Body of pancreas (tissue), 4 donors: ENCODE results near the gene SLX4. TPM values are rescaled to one million over a fixed set of nuclear protein-coding genes. Genes with fewer than 3 reads are reported as not detected.

Experiments used
- ATAC-seq: fragments of 150-250 bp; one replicate; pipeline ENCODE4 v1.9.1; 2016
- DNase-seq, 4 donors: peaks; one replicate each; pipeline ENCODE4 v3.0.0-alpha.2; 2019
- H3K27ac ChIP-seq, 4 donors: fragments of 200-600 bp; sonication (generic); 1 replicate in 3 of 4; 2 replicates in 1 of 4; pipeline versions ENCODE4 v1.5.1 to v1.6.1; 2016 to 2019; ENCODE audit warnings: mild to moderate bottlenecking in 1 of 4, mixed read lengths in 1 of 4, moderate library complexity in 1 of 4
- H3K27me3 ChIP-seq, 2 donors: fragments of 200-600 bp; sonication (generic); one replicate each; pipeline ENCODE4 v1.6.0; 2016; ENCODE audit warnings: mild to moderate bottlenecking in 1 of 2
- H3K36me3 ChIP-seq, 2 donors: fragments of 200-600 bp; sonication (generic); replicated peaks in 1 of 2; 2 replicates each; pipeline ENCODE4 v1.5.1; 2016; ENCODE audit warnings: low read depth in 2 of 2; ENCODE audit not compliant: insufficient read depth in 1 of 2
- H3K4me1 ChIP-seq: fragments of 200-600 bp; sonication (generic); one replicate; pipeline ENCODE4 v1.6.0; 2016
- H3K4me3 ChIP-seq, 2 donors: fragments of 200-600 bp; sonication (generic); 1 replicate in 1 of 2; 2 replicates in 1 of 2; pipeline ENCODE4 v1.5.1; 2016 to 2019
- H3K9me3 ChIP-seq, 3 donors: fragments of 200-600 bp; sonication (generic); 1 replicate in 2 of 3; 2 replicates in 1 of 3; pipeline ENCODE4 v1.5.1; 2016
- POLR2A ChIP-seq, 3 donors: fragments of 450-650 bp; IDR thresholded peaks; one replicate each; pipeline ENCODE4 v1.6.1; 2016; ENCODE audit warnings: antibody characterized with exemption in 3 of 3, mild to moderate bottlenecking in 2 of 3
- WGBS, 2 donors: methylation state at CpG; one replicate each; pipeline ENCODE4 v1.1.5; 2017; 5-methylcytosine and 5-hydroxymethylcytosine counted together
- intact Hi-C: fragments of 100-400 bp; cut with DNase I; formaldehyde crosslinking; loops from one replicate; pipeline ENCODE4 v1.15.1; 2023
- total RNA-seq, 2 donors: library from RNA; depleted of rRNA; stranded (reverse); fragments of >200 nt; gene quantifications; one replicate each; pipeline ENCODE4 v1.1.0, GENCODE V29; 2016
- TF ChIP-seq, protein P1 (sequence below), 7 experiments: fragments of 450-650 bp in 4 of 7; fragments of 200-600 bp in 3 of 7; sonication (generic) in 3 of 7; IDR thresholded peaks; one replicate each; pipeline ENCODE4 v1.5.1; 2016 to 2019; ENCODE audit warnings: antibody characterized with exemption in 7 of 7

The SLX4 gene, protein sequence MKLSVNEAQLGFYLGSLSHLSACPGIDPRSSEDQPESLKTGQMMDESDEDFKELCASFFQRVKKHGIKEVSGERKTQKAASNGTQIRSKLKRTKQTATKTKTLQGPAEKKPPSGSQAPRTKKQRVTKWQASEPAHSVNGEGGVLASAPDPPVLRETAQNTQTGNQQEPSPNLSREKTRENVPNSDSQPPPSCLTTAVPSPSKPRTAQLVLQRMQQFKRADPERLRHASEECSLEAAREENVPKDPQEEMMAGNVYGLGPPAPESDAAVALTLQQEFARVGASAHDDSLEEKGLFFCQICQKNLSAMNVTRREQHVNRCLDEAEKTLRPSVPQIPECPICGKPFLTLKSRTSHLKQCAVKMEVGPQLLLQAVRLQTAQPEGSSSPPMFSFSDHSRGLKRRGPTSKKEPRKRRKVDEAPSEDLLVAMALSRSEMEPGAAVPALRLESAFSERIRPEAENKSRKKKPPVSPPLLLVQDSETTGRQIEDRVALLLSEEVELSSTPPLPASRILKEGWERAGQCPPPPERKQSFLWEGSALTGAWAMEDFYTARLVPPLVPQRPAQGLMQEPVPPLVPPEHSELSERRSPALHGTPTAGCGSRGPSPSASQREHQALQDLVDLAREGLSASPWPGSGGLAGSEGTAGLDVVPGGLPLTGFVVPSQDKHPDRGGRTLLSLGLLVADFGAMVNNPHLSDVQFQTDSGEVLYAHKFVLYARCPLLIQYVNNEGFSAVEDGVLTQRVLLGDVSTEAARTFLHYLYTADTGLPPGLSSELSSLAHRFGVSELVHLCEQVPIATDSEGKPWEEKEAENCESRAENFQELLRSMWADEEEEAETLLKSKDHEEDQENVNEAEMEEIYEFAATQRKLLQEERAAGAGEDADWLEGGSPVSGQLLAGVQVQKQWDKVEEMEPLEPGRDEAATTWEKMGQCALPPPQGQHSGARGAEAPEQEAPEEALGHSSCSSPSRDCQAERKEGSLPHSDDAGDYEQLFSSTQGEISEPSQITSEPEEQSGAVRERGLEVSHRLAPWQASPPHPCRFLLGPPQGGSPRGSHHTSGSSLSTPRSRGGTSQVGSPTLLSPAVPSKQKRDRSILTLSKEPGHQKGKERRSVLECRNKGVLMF (N-terminal part only)
- 1 to 10 TPM; 3.6 to 4.2 TPM for total RNA-seq

DNA sequence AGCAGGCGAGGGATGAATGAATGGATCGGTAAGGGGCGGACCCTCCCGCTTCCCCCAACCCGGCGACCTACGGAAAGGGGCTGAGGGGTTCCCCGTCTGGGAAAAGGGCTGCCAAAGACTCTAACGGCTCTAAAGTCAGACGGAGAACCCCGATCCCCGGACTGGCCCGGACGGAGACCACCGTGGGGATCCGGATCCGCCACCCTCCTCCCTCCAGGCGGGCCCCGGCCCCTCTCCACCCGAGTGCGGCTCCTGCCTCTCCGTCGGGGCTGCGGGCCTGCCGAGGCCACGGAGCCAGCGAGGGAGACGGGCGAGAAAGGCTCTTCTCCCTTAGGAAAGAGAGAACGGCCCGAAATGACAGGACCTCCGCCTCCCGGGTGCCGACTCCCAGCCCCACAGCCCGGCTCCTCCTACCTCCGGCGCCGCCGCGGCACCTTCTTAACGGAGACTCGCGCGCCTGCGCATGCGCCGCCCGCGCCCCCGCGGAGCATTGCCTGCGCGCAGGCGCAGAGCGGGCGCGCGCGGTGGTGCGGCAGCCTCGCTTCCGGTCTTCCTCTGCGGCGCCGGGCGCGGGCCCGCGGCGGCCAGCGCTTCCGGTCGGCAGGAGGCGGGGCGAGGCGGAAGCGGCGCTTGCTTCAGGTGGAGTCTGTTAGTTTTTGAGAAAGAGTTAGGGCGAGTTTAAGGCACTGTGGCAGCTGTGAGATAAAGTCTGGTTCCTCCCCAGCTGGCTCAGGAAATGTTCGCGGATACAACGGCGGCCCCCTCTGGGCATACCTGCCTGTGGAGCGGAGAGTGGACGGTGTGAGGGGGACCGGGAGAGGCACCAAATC lies at the start of gene SLX4:
TSS of gene SLX4 (minus strand) at position 461 of the 830 bp plus-strand sequence. CDS start 2,642 bp downstream, outside the sequence.
- intact Hi-C loops: no loop called here
- WGBS, 2 donors: 0% methylated on average over 4 to 68 of the region's 86 CpGs
- peak; percentile 12 to 68 (median 67) for TF ChIP-seq POLR2A (IDR thresholded peaks at IDR 0.05)
- TF ChIP-seq, protein P1, sequence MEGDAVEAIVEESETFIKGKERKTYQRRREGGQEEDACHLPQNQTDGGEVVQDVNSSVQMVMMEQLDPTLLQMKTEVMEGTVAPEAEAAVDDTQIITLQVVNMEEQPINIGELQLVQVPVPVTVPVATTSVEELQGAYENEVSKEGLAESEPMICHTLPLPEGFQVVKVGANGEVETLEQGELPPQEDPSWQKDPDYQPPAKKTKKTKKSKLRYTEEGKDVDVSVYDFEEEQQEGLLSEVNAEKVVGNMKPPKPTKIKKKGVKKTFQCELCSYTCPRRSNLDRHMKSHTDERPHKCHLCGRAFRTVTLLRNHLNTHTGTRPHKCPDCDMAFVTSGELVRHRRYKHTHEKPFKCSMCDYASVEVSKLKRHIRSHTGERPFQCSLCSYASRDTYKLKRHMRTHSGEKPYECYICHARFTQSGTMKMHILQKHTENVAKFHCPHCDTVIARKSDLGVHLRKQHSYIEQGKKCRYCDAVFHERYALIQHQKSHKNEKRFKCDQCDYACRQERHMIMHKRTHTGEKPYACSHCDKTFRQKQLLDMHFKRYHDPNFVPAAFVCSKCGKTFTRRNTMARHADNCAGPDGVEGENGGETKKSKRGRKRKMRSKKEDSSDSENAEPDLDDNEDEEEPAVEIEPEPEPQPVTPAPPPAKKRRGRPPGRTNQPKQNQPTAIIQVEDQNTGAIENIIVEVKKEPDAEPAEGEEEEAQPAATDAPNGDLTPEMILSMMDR (IDR thresholded peaks at IDR 0.05): peak in 3 of 7 experiments; percentile 1 to 41 (median 24)

DNA sequence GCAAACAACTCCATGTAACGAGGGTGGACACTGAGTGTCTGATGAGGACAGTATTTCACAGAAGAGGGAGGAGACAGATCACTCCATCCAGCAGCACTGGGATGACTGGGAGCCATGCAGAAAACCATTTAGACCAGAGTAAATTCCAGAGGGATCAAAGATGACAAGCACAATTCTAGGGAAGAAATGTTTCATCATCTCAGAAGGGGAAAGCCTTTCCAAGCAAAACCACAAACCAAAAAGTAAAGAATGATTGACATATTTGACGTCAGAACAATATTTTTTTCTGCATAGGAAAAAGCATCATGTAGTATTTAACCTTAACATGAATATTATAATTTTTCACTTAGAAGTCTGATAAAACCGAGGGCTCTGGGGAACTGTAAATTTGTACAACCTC lies 47.8 kb upstream of the SLX4 start:
- DNase-seq: no peak
- ATAC-seq: no peak
- 54 to 70% methylated on average over 3 of the region's 3 CpGs for WGBS, 2 donors
- H3K4me3 ChIP-seq: no peak overlapping the region
- H3K27ac ChIP-seq: no peak overlapping the region
- peaks cover 32% of the 10 kb centered on the region for H3K4me1 ChIP-seq
- no peaks in the 10 kb centered on the region for H3K27me3 ChIP-seq
- peaks cover 21 to 25% of the 10 kb centered on the region in 2 donors for H3K36me3 ChIP-seq
- intact Hi-C loops: no loop called here
- no peak for TF ChIP-seq POLR2A (IDR thresholded peaks at IDR 0.05)
- TF ChIP-seq, protein P1 (IDR thresholded peaks at IDR 0.05): no peak
- no peaks in the 10 kb centered on the region for H3K9me3 ChIP-seq

More for the DNA sequence above, at the start of gene SLX4:
- no peaks in the 10 kb centered on the region for H3K27me3 ChIP-seq
- peak within 1 kb of the TSS; percentile 83 to 90 for H3K4me3 ChIP-seq
- ATAC-seq (peak; percentile 96), DNase-seq (peak; percentile 92 to 95 (median 92))
- H3K9me3 ChIP-seq: no peaks in the 10 kb centered on the region
- H3K36me3 ChIP-seq: no peaks in the 10 kb centered on the region
- H3K4me1 ChIP-seq: peaks cover 28% of the 10 kb centered on the region
- peak within 1 kb of the TSS in 3 of 4 donors; percentile 47 to 79 (median 75) for H3K27ac ChIP-seq

DNA sequence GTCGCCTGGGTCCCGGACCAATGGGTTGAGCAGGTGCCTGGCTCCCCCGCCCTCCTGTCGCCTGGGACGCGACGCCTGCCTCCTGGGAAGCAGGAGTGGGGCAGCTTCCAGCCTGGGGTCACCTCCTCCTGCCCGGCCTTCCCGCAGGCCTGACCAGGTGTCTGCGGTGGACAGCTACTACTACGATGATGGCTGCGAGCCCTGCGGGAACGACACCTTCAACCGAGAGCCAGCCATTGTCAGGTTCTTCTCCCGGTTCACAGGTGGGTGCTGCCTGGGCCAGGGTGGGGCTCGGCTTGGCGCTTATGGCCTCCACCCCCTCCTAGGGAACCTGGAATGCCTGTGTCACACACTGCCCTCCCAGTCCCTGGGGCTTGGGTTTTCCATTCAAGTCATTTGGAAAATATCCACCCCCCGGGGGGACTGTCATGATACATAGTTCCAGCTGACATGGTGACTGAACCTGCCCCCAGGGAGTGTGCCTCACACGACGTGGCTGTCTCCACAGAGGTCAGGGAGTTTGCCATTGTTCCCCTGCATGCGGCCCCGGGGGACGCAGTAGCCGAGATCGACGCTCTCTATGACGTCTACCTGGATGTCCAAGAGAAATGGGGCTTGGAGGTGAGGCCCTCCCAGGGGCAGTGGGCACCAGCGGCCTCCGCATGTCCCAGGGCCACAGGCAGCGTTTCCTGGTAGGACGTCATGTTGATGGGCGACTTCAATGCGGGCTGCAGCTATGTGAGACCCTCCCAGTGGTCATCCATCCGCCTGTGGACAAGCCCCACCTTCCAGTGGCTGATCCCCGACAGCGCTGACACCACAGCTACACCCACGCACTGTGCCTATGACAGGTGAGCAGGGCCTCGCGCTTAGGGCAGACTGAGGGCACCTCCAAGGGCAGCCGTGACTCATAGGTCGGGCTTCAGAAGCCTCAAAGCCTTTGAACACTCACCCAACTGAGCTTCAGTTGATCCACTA lies 45.4 kb upstream of the SLX4 start:
- peak; percentile 68 to 79 (median 71) for DNase-seq
- no peaks in the 10 kb centered on the region for H3K27me3 ChIP-seq
- H3K36me3 ChIP-seq: peaks cover 19% of the 10 kb centered on the region in 2 donors
- 46 to 52% methylated on average over 9 to 34 of the region's 42 CpGs for WGBS, 2 donors
- TF ChIP-seq, protein P1 (IDR thresholded peaks at IDR 0.05): no peak
- TF ChIP-seq POLR2A (IDR thresholded peaks at IDR 0.05): no peak
- H3K4me3 ChIP-seq: no peak overlapping the region
- intact Hi-C loops: no loop called here
- H3K9me3 ChIP-seq: no peaks in the 10 kb centered on the region
- H3K27ac ChIP-seq: peak overlapping the region; percentile 40 to 94 (median 80)
- H3K4me1 ChIP-seq: peaks cover 42% of the 10 kb centered on the region
- peak; percentile 41 for ATAC-seq
